DMS53 treated with DMSO at 0.1 percent for 48 hours (cell line): ENCODE data around the gene RAPGEF1.
A peak's percentile ranks its signal among the peaks of the same experiment; 100 is the strongest.

Source experiments
- DNase-seq: peaks from one replicate; lab custom pipeline; 2025; ENCODE audit not compliant: unreplicated experiment; lab: John Stamatoyannopoulos, UW

The RAPGEF1 gene

GRCh38 chr9:131628459-131629225 is 111.2 kb downstream of the RAPGEF1 start:
- no peak for DNase-seq

GRCh38 chr9:131627648-131628458 is 112.0 kb downstream of the RAPGEF1 start:
- DNase-seq = peak; percentile 93

- no peak for DNase-seq
Observed at GRCh38 chr9:131627326-131627647, 112.6 kb downstream of the RAPGEF1 start.

- DNase-seq = no peak
Observed at GRCh38 chr9:131625790-131626670, 113.8 kb downstream of the RAPGEF1 start.

- DNase-seq = no peak
Observed at GRCh38 chr9:131625508-131625787, 114.4 kb downstream of the RAPGEF1 start.

GRCh38 chr9:131624636-131625507 is 115.0 kb downstream of the RAPGEF1 start:
- no peak for DNase-seq

GRCh38 chr9:131623655-131624330 is 116.1 kb downstream of the RAPGEF1 start:
- DNase-seq = no peak

- DNase-seq = no peak
Observed at GRCh38 chr9:131622523-131622922, 117.4 kb downstream of the RAPGEF1 start.

- DNase-seq = no peak
Observed at GRCh38 chr9:131621551-131622358, 118.1 kb downstream of the RAPGEF1 start.

- DNase-seq = no peak
Observed at GRCh38 chr9:131620764-131621520, 118.9 kb downstream of the RAPGEF1 start.

- DNase-seq = no peak
Observed at GRCh38 chr9:131619680-131620079, 120.2 kb downstream of the RAPGEF1 start.

GRCh38 chr9:131618785-131619184 is 121.1 kb downstream of the RAPGEF1 start:
- no peak for DNase-seq

- peak; percentile 27 for DNase-seq
Observed at GRCh38 chr9:131618071-131618479, 121.8 kb downstream of the RAPGEF1 start.

GRCh38 chr9:131617611-131618010 is 122.3 kb downstream of the RAPGEF1 start:
- DNase-seq = no peak

GRCh38 chr9:131616983-131617604 is 122.8 kb downstream of the RAPGEF1 start:
- DNase-seq = no peak

- no peak for DNase-seq
Observed at GRCh38 chr9:131614340-131614915, 125.4 kb downstream of the RAPGEF1 start.

- DNase-seq = no peak
Observed at GRCh38 chr9:131613921-131614320, 126.0 kb downstream of the RAPGEF1 start.

GRCh38 chr9:131612851-131613250 is 127.0 kb downstream of the RAPGEF1 start:
- no peak for DNase-seq
